Central memory CD4-positive, alpha-beta T cell (primary cell): ENCODE results near the gene TMBIM6.
"Not testable (repeated sequence)": the region's sequence is repeated elsewhere in the genome, so short reads cannot be mapped to it uniquely, and the experiment has no call there.

Experiments used
- DNase-seq: peaks from one replicate; pipeline ENCODE4 v3.0.0; 2022

TMBIM6 gene

DNA sequence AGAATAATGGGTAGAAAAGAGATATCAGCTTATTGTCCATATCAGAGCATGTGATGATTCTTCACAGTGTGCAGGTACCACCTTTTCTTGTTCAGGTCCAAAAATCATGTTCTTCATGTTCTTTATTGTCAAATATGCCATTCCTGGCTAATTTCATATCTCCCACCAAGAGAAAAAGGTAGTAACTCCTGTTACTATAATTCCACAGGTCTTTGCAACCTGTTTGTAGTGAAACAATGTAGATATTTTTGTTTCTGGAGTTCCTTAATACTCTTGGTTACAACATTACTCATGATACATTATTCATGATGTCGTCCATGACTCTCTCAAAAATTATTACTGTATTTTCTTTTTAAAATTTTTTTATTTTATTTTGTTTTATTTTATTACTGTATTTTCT is 11.3 kb upstream of the TMBIM6 start:
- DNase-seq: no peak

DNA sequence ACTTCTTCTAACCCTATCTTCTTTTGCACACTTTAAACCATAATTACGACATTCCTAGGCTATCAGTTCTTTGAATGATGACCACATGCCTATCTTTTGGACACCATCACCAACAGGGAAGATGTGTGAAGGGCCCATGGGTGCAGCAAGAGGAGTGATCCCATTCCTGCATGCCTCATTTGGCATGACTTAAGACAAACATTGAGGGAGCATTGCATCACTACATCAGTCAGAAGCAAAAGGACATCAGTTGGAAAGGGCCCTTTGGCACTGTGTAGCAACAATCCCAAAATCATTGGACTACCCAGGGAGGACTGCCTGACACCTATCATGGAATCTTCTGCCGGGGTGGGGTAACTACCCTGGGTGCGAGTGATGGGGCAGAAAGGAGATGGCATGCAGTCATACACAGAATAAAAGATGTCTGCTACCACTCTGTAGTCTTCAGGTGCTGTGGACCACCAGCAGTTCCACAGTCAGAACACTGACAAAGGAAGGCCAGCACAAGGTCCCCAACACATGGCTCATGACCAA is 10.7 kb upstream of the TMBIM6 start:
- no peak for DNase-seq

GRCh38 chr12:49733219-49734017 is 7.9 kb upstream of the TMBIM6 start:
- no peak for DNase-seq

DNA sequence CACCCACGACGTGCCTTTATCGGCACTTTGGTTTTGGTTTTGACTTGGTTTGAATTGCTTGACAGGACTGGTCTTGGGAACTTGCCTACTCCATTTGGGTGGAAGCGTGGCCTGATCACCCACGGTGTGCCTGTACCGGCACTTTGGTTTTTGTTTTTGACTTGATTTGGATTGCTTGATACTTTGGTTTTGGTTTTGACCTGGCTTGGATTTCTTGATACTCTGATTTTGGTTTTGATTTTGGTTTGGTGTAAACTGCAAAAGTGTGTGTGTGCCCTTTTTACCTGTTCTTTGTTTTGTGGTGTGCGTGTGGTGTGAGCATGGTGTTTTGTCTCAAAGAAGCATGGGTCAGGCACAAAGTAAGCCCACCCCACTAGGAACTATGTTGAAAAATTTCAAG is 6.5 kb upstream of the TMBIM6 start:
- DNase-seq: not testable (repeated sequence)

DNA sequence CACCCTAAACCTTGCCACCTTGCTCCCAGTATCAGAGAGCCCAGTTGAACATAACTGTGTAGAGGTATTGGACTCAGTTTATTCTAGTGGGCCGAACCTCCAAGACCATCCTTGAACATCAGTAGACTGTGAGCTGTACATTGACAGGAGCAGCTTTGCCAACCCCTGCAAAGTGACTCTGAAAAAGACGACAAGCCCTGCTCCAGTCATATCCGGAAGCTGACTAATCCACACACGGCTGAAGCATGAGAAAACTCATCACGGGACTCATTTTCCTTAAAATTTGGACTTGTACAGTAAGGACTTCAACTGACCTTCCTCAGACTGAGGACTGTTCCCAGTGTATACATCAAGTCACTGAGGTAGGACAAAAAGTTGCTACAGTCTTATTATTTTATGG is 2.6 kb upstream of the TMBIM6 start:
- DNase-seq: not testable (repeated sequence)

GRCh38 chr12:49740277-49740676 is 1.1 kb upstream of the TMBIM6 start:
- DNase-seq: not testable (repeated sequence)

DNA sequence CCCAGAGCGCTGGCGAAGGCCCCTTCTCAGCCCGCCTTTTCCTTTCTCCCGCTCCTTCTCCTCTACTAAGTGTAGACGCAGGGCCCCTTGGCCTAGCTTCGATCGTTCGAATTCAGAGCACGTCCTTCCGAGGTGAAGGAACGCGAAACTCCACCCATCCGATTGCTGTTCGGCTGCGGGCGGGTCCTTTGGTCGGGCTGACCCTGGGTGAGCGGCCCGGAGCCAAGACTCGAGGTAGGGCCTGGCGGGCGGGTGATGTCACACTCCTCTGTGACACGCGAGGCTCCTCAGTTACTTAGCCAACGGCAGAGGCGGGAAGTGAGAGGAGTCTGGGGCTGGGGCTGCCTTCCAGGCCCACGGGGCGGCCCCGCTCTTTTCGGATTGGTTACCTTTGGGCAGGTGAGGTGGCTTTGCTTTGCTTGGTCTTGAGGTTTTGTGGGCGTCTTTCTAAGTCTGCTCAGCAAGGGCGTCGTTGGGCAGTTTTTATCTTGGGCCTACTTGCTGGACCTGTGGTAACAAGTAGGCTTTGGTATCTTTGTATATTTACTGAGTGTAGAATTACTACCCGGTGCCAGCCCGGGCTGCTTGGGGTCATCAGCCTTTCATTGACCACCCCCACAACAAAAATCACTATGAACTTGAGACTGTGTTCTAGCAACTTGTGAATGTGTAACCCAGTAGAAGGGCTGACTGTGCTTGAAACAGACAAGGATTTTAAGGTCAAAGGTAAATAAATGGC is 694 bp downstream of the TMBIM6 start:
- DNase-seq: peak; percentile 92

DNA sequence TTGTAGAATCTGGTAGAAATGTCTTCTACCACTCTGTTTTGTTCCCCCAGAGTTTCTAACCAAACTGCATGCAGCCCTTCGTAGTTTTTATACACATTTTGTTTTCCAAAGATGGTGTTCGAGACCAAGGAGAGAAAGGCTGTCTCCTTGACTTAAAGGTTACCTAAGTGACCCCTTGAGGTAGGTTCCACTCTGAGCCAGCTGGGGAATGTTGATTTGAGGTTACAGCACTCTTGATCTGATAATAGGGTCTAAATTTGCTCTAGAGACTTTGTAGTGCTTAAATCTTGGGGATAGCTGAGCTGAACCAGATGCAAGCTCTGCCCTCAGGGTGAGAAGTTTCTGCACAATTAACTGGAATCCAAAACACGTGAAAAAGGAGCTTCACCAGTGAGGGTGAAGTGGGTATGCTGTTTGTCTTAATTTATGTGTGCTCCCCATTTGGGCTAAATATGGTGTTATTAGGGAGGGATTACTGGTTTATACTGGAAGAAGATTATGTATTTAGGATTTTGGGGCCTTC is 3.1 kb downstream of the TMBIM6 start:
- no peak for DNase-seq

- DNase-seq: no peak
These were observed 6.9 kb downstream of the TMBIM6 start for GRCh38 chr12:49748306-49748705.

- DNase-seq: no peak
These were observed 7.4 kb downstream of the TMBIM6 start for GRCh38 chr12:49748800-49749199.

DNA sequence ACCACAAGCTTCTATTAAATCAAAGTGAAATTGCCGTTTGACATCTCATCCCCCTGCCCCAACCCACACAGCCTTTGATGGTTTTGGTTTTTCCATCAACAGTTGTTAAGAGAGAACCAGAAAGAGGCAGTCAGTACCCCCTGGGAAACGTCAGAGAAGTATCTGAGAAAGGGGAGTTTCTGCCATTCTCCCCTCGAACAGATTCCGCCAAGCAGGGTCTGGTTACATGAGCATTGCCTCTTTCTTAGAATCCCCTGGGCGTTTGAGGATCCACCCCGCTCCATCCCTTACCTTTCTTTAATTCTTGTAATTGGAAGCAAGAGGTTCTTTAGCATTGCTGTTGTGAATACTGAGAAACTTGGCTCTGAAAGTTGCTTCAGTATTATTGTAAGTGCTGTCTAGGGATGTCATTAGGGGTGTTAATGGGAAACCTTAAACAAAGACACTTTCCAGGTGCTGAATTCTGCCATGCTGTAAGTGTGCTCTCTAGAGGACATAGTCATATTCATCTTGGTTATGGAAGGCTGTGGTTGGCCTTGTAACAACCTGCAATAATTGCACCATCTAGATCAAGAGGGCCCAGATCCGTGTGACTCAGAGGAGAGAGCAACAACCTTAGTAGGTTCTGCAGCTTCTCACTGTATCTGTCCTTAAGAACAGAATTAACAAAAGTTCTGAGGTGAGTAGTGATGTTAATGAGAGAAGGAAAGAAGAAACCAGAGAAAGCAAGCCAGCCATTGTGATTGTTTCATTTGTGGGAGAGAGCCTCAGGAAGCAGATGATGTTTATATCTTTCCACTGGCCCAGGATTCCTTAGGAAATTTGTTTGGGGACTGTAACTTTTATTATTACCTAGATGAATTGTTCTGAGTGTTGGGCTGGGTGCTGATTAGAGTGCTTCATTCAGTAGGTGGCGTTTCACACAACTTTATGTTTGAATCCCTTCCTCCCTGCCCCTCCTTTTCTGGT is 9.0 kb downstream of the TMBIM6 start:
- peak; percentile 31 for DNase-seq

GRCh38 chr12:49750996-49751393 is 9.6 kb downstream of the TMBIM6 start:
- no peak for DNase-seq

- no peak for DNase-seq
These were observed 20.5 kb downstream of the TMBIM6 start for GRCh38 chr12:49761677-49762467.

DNA sequence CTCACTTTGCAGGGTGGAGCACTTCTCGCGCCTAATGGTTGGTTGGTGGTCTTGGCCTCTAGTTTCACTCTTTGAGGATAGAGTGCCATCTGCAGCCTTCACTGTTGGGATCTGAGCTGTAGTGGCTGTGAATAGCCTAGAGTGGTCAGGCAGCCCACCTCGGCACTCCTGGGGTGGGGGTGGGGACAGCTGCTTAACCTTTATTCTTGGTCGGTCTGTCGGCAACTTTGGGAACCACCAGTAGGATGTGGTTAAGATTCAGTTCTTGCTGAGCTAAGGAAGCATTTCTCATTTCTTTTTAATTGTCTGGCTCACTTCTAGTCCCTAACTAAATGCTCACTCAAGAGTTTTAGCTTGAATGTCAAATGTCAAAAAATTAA is 21.1 kb downstream of the TMBIM6 start:
- peak; percentile 29 for DNase-seq

- DNase-seq: peak; percentile 72
These were observed 21.7 kb downstream of the TMBIM6 start for GRCh38 chr12:49763006-49763591.

- DNase-seq: no peak
These were observed 22.8 kb downstream of the TMBIM6 start for GRCh38 chr12:49764126-49764525.

GRCh38 chr12:49766115-49766455 is 24.7 kb downstream of the TMBIM6 start:
- no peak for DNase-seq

GRCh38 chr12:49767333-49767732 is 26.0 kb downstream of the TMBIM6 start:
- DNase-seq: no peak

DNA sequence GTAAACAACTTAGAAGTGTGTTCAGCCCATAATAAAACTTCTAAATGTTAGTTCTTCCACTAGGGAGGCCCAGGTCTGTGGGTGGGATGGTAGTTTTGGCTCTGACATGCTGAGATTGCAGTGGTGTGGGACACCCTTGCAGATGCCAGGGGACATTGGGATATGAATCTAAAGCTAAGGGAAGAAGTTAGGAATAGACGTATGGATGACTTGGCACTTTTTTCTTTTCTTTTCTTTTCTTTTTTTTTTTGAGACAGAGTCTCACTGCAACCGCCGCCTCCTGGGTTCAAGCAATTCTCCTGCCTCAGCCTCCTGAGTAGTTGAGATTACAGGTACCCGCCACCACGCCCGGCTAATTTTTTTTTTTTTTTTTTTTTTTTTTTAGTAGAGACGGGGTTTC is 31.7 kb downstream of the TMBIM6 start:
- not testable (repeated sequence) for DNase-seq

DNA sequence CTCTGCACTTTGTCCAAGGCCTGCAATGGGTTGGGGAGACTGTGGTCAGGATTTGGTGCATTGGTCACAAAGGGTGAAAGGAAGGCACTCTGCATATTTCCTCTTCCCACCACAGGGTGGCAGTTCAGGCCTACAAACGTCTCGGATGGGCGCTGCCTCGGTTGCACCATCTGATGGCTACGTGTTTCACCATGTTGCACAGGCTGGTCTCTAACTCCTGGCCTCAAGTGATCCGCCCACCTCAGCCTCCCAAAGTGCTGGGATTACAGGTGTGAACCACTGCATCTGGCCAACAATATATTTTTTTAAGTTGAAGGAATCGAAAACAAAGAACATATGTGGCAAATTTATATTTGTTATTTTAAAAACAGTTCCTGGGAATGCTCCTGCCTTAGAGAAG is 35.1 kb downstream of the TMBIM6 start:
- peak; percentile 43 for DNase-seq

- no peak for DNase-seq
These were observed 35.5 kb downstream of the TMBIM6 start for GRCh38 chr12:49776858-49777257.
